Frontal cortex (tissue), 4 donors: ENCODE results near the gene PRKAR2B. TPM values are rescaled to one million over a fixed set of nuclear protein-coding genes. Genes with fewer than 3 reads are reported as not detected.
A peak's percentile ranks its signal among the peaks of the same experiment; 100 is the strongest.
"Not testable (repeated sequence)": the region's sequence is repeated elsewhere in the genome, so short reads cannot be mapped to it uniquely, and the experiment has no call there.

Experiments used
- DNase-seq, 2 donors: peaks; one replicate each; pipeline ENCODE4 v3.0.0; 2012; ENCODE audit warnings: low spot score in 2 of 2
- FAIRE-seq: peaks from 2 replicates; lab custom pipeline; 2012; peaks lifted over from hg19 to GRCh38; lab: Jason Lieb, UNC
- total RNA-seq: library from RNA; depleted of rRNA; stranded (reverse); fragments of >200 nt; gene quantifications from one replicate; pipeline ENCODE4 v1.2.3, GENCODE V29; 2014
- donor health status: control.
- donor health status: control.
- donor health status: control.

The PRKAR2B gene
- total RNA-seq, 1 donor from 2014 or later: 282 TPM

DNA sequence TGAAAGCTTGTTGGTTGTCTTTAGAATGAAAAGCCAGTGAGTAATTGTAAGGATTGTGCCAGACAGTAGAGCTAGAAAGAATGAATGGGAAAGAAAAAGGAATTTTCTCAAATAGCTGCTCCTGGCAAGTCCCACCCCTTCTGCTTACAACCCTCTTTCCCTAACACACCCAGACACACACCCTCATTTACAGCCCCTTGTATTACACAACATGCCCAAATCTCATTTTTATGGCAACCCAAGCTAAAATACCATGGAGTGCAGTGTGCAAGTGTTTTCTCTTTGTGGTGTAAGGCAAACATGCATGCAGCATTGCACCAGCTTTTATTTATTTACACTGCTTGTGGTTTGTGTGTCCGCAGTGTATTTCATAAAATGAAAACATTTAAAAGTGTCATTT is 1.5 kb downstream of the PRKAR2B start:
- FAIRE-seq (no peak), DNase-seq (peak in 1 of 2 donors; percentile 15)

GRCh38 chr7:107046491-107047259 is 2.2 kb downstream of the PRKAR2B start:
- no peak for FAIRE-seq
- no peak for DNase-seq

- DNase-seq: no peak
- FAIRE-seq: no peak
These were observed 3.6 kb downstream of the PRKAR2B start for GRCh38 chr7:107047902-107048782.

GRCh38 chr7:107048783-107049418 is 4.4 kb downstream of the PRKAR2B start:
- DNase-seq (no peak), FAIRE-seq (no peak)

GRCh38 chr7:107049480-107049879 is 5.0 kb downstream of the PRKAR2B start:
- DNase-seq (no peak), FAIRE-seq (no peak)

DNA sequence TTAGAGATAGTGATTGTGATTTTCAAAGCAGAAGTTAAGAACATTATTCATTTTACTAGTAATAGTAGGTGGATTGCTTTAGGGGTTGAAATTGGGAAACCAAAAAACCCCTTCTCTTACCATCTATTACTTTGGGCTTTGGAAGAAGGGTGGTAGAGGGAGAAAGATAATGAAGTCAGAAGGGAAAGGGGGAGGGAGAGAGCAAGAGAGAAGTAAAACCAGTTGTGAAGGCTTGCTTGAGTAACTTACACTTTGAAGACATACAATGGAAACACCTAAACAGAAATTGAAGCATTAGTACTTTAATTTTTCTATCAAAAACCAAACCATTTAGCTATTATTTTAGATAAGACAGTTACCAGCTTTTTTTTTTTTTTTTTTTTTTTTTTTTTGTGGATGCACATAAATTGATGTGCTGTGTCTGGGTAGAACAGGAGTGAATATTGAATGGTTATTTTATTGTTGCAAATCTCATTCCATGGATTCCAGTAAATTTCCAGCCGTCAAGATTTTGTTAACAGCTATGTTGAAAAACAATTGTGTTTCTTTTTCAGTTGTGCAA is 5.5 kb downstream of the PRKAR2B start:
- FAIRE-seq (no peak), DNase-seq (no peak)

- FAIRE-seq (no peak), DNase-seq (no peak)
These were observed 6.9 kb downstream of the PRKAR2B start for GRCh38 chr7:107051376-107051775.

DNA sequence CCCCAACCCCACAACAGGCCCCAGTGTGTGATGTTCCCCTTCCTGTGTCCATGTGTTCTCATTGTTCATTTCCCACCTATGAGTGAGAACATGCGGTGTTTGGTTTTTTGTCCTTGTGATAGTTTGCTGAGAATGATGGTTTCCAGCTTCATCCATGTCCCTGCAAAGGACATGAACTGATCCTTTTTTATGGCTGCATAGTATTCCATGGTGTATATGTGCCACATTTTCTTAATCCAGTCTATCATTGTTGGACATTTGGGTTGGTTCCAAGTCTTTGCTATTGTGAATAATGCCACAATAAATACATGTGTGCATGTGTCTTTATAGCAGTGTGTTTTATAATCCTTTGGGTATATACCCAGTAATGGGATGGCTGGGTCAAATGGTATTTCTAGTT is 10.5 kb downstream of the PRKAR2B start:
- not testable (repeated sequence) for FAIRE-seq

GRCh38 chr7:107056058-107056457 is 11.6 kb downstream of the PRKAR2B start:
- not testable (repeated sequence) for FAIRE-seq, DNase-seq

More for the DNA sequence above, 10.5 kb downstream of the PRKAR2B start:
- not testable (repeated sequence) for DNase-seq

DNA sequence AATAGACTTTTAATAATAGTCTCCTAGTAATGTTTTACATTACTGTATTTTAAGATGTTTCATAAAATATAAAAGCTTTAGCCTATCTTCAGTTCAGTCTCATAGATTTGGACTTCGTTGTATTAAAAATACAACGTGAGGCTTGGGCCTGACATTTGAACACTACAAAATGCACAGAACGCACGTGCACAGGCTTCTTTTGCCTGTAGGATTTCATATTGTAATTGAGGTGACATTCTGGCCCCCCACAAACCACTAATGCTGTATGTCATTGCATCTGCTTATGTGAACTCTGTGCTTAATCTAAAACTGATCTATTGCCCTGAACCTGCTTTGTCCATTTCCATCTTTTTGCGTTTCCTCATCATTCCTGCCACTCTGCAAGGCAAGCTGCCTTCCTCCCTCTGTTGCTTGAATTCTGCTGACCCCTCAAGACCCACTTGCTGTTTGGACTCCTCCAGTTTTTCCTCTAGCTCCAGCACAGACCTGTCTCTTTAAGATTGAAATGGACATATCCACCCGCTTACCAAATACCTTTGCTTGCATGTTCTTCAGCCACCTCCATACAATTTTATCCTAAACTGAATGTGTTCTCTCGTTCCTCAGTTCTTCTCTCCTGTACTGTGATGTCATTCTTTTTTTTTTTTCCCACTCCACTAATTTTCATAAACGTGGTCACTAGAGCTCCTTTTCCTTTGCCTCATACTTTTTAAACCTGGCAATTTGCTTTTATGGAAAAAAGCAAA is 12.4 kb downstream of the PRKAR2B start:
- FAIRE-seq (no peak), DNase-seq (no peak)

- DNase-seq: no peak
- FAIRE-seq: no peak
These were observed 12.9 kb downstream of the PRKAR2B start for GRCh38 chr7:107057474-107057833.

- FAIRE-seq: peak; percentile 10
These were observed 15.0 kb downstream of the PRKAR2B start for GRCh38 chr7:107059468-107059867.

GRCh38 chr7:107063245-107064120 is 19.0 kb downstream of the PRKAR2B start:
- no peak for FAIRE-seq
- DNase-seq: no peak

More at GRCh38 chr7:107059468-107059867, 15.0 kb downstream of the PRKAR2B start:
- DNase-seq: no peak

- no peak for FAIRE-seq
- DNase-seq: no peak
These were observed 19.8 kb downstream of the PRKAR2B start for GRCh38 chr7:107064255-107064654.

GRCh38 chr7:107065929-107066247 is 21.4 kb downstream of the PRKAR2B start:
- no peak for FAIRE-seq
- DNase-seq: no peak

GRCh38 chr7:107068156-107068555 is 23.7 kb downstream of the PRKAR2B start:
- DNase-seq: no peak
- no peak for FAIRE-seq

DNA sequence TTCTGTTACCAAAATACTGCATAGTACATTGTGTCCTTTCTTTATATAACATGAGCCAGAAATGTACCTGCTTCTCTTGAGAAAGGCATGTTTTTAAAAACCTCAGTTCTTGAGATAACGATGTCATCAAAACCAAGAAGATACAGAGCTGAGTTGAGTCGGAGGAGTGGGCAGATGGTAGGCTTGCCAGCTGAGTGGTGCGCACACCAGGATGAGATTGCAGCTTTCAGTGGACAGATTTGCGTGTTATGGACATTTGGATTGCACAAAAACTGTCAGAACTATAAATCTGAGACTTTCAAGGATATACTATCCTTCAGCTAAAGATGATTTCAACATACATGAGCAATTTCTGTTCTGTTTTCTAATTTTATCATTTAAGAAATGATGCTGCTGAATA is 25.0 kb downstream of the PRKAR2B start:
- no peak for DNase-seq
- FAIRE-seq: no peak

- FAIRE-seq (no peak), DNase-seq (no peak)
These were observed 26.2 kb downstream of the PRKAR2B start for GRCh38 chr7:107070710-107071109.

DNA sequence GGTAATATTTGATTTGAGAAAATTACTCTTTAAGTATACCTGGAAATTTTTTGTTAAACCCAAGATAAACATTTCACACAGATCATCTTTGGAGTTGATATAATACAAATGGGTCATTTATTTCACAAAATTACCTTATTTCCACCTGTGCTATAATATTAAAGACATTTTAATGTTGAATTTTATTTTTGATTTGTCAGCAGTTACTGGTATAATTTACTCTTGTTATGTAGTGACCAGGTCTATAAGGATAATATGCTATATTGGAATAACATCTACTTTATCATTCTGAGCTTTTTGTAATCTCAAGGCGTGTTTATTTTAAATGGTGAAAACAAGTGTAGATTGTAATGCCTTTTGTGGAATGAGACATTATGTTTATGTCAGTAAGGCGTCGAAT is 26.6 kb downstream of the PRKAR2B start:
- no peak for FAIRE-seq
- no peak for DNase-seq
